IMR-90 (cell line): ENCODE data around the gene TMEM9B. TPM values are rescaled to one million over a fixed set of nuclear protein-coding genes. Genes with fewer than 3 reads are reported as not detected.

ENCODE experiments used
- ATAC-seq: fragments of 200-7000 bp; cut with Tn5 transposase; 2 replicates; pipeline ENCODE4 v1.9.1; 2020; ENCODE audit warnings: low read depth, mild to moderate bottlenecking, moderate library complexity
- BruUV-seq: library from RNA; stranded (reverse); fragments of 400-500 nt; replicated peaks from 2 replicates; lab custom pipeline; 2021; lab: Mats Ljungman, UMichigan
- CTCF ChIA-PET: fragments of 300-600 bp; formaldehyde crosslinking; extraction: SDS; loops from one replicate; lab custom pipeline; 2021; ENCODE audit warnings: antibody characterized with exemption; lab: Yijun Ruan, JAX
- POLR2A ChIA-PET: fragments of 300-600 bp; sonication (Branson Sonifier 250); formaldehyde crosslinking; loops from one replicate; lab custom pipeline; 2022; ENCODE audit warnings: antibody characterized with exemption; ENCODE audit not compliant: unreplicated experiment; lab: Charles Lee
- DNase-seq: peaks from one replicate; pipeline ENCODE4 v3.0.0; 2013
- H2AFZ ChIP-seq: replicated peaks from 2 replicates; pipeline ENCODE3; 2013; ENCODE audit warnings: low read length, mild to moderate bottlenecking; ENCODE audit not compliant: poor library complexity
- H2AK5ac ChIP-seq: 2 replicates; pipeline ENCODE4 v1.6.1; 2013; ENCODE audit warnings: low read depth, low read length, inconsistent platforms
- H2AK9ac ChIP-seq: replicated peaks from 2 replicates; pipeline ENCODE3; 2013; ENCODE audit warnings: mild to moderate bottlenecking, low read depth, low read length, moderate library complexity; ENCODE audit not compliant: poor library complexity
- H2BK120ac ChIP-seq: 2 replicates; pipeline ENCODE4 v1.6.1; 2013; ENCODE audit warnings: low read depth, low read length, inconsistent platforms
- H2BK15ac ChIP-seq: 3 replicates; pipeline ENCODE4 v1.6.1; 2013; ENCODE audit warnings: low read depth, low read length, inconsistent platforms
- H2BK20ac ChIP-seq: 2 replicates; pipeline ENCODE4 v1.6.1; 2013; ENCODE audit warnings: low read depth, mild to moderate bottlenecking, inconsistent platforms, low read length, moderate library complexity
- H2BK5ac ChIP-seq: 2 replicates; pipeline ENCODE4 v1.6.1; 2013; ENCODE audit warnings: mild to moderate bottlenecking, low read depth, low read length, inconsistent platforms; ENCODE audit not compliant: poor library complexity, severe bottlenecking
- H3K14ac ChIP-seq: replicated peaks from 2 replicates; pipeline ENCODE4 v1.6.1; 2013; ENCODE audit warnings: low read depth, low read length, inconsistent platforms
- H3K18ac ChIP-seq: 2 replicates; pipeline ENCODE4 v1.6.1; 2013; ENCODE audit warnings: low read depth, low read length, control low read depth
- H3K23ac ChIP-seq: 2 replicates; pipeline ENCODE4 v1.6.1; 2013; ENCODE audit warnings: low read depth, low read length, inconsistent platforms
- H3K27ac ChIP-seq: 2 replicates; pipeline ENCODE4 v1.5.1; 2013; ENCODE audit warnings: mild to moderate bottlenecking, control low read depth, low read length; ENCODE audit not compliant: insufficient read depth
- H3K27me3 ChIP-seq: 2 replicates; pipeline ENCODE4 v1.6.1; 2013; ENCODE audit warnings: low read length; ENCODE audit not compliant: control insufficient read depth, insufficient read depth
- H3K36me3 ChIP-seq: 2 replicates; pipeline ENCODE4 v1.6.1; 2013; ENCODE audit warnings: low read length, mixed read lengths; ENCODE audit not compliant: control insufficient read depth, insufficient read depth
- H3K4ac ChIP-seq: 2 replicates; pipeline ENCODE4 v1.6.1; 2013; ENCODE audit warnings: low read depth, low read length, inconsistent platforms
- H3K4me1 ChIP-seq: 2 replicates; pipeline ENCODE4 v1.6.1; 2013; ENCODE audit warnings: low read length, mixed read lengths; ENCODE audit not compliant: control insufficient read depth, insufficient read depth
- H3K4me2 ChIP-seq: 2 replicates; pipeline ENCODE4 v1.6.1; 2013; ENCODE audit warnings: low read depth, mild to moderate bottlenecking, control low read depth, low read length, moderate library complexity
- H3K4me3 ChIP-seq: 2 replicates; pipeline ENCODE4 v1.5.1; 2013; ENCODE audit warnings: low read depth, mild to moderate bottlenecking, control low read depth, low read length, moderate library complexity; ENCODE audit not compliant: insufficient read depth
- H3K56ac ChIP-seq: 2 replicates; pipeline ENCODE4 v1.6.1; 2013; ENCODE audit warnings: low read length, inconsistent platforms; ENCODE audit not compliant: insufficient read depth; ENCODE audit errors: extremely low read depth
- H3K79me1 ChIP-seq, 2 experiments: 2 replicates each; pipeline ENCODE4 v1.6.1; 2013; ENCODE audit warnings: low read length in 2 of 2, inconsistent platforms in 1 of 2, low read depth in 1 of 2
- H3K9ac ChIP-seq: 2 replicates; pipeline ENCODE4 v1.6.1; 2013; ENCODE audit warnings: low read depth, low read length, control low read depth
- H3K9me1 ChIP-seq: 2 replicates; pipeline ENCODE4 v1.6.1; 2013; ENCODE audit warnings: low read length, inconsistent platforms; ENCODE audit not compliant: insufficient read depth
- H3K9me3 ChIP-seq: 2 replicates; pipeline ENCODE4 v1.6.1; 2013; ENCODE audit warnings: low read length; ENCODE audit not compliant: control insufficient read depth, insufficient read depth
- H4K20me1 ChIP-seq: 2 replicates; pipeline ENCODE4 v1.6.1; 2013; ENCODE audit warnings: low read length, inconsistent platforms; ENCODE audit not compliant: insufficient read depth
- H4K5ac ChIP-seq: 2 replicates; pipeline ENCODE4 v1.6.1; 2013; ENCODE audit warnings: mild to moderate bottlenecking, low read depth, low read length, control low read depth
- H4K8ac ChIP-seq, 2 experiments: 2 replicates each; pipeline ENCODE4 v1.6.1; 2013; ENCODE audit warnings: low read depth in 2 of 2, low read length in 2 of 2, control low read depth in 1 of 2, inconsistent platforms in 1 of 2
- H4K91ac ChIP-seq: 2 replicates; pipeline ENCODE4 v1.6.1; 2013; ENCODE audit warnings: low read depth, low read length, inconsistent platforms; ENCODE audit not compliant: insufficient read depth
- ELK1 ChIP-seq: fragments of 150-350 bp; IDR thresholded peaks from 2 replicates; pipeline ENCODE4 v1.6.1; 2016; ENCODE audit warnings: low read depth, mild to moderate bottlenecking, low read length, moderate library complexity, borderline replicate concordance
- RCOR1 ChIP-seq: IDR thresholded peaks from 2 replicates; pipeline ENCODE4 v1.6.1; 2012; ENCODE audit warnings: mild to moderate bottlenecking, low read length, improper control_type of control experiment; ENCODE audit not compliant: insufficient replicate concordance
- WGBS, 2 experiments: methylation state at CpG; one replicate each; pipeline versions ENCODE4 v1.1.5 to v1.1.7; 2013; ENCODE audit warnings: missing lambda C conversion rate in 2 of 2; ENCODE audit not compliant: insufficient read length in 1 of 2; ENCODE audit errors: extremely low coverage in 2 of 2; 5-methylcytosine and 5-hydroxymethylcytosine counted together
- dilution Hi-C: fragments of 300-500 bp; cut with HindIII; formaldehyde crosslinking; loops from one replicate; pipeline ENCODE4 v1.14.3; 2018; ENCODE audit warnings: low sequenced_read_pairs; ENCODE audit not compliant: unreplicated experiment
- in situ Hi-C: fragments of 300-500 bp; cut with MboI; formaldehyde crosslinking; loops from 3 replicates; pipeline ENCODE4 v1.14.3; 2019; ENCODE audit warnings: low sequenced_read_pairs, inconsistent platforms, mixed read lengths
- intact Hi-C: fragments of 100-400 bp; cut with micrococcal nuclease; formaldehyde crosslinking; loops from 2 replicates; pipeline ENCODE4 v1.10.0; 2022
- polyA plus RNA-seq, 3 experiments: library from polyadenylated mRNA; depleted of rRNA; stranded (reverse); fragments of >200 nt; gene quantifications; 2 replicates each; pipeline ENCODE4 v1.2.3, GENCODE V29; 2012; ENCODE audit warnings: low replicate concordance in 1 of 3
- total RNA-seq: library from RNA; depleted of rRNA; stranded (reverse); fragments of >200 nt; gene quantifications from 2 replicates; pipeline ENCODE4 v1.2.3, GENCODE V29; 2012

Gene TMEM9B
- total and polyA plus RNA-seq, 2 of the 4 experiments (the other 2 are of a cell fraction): 24.6 to 25.6 TPM

DNA sequence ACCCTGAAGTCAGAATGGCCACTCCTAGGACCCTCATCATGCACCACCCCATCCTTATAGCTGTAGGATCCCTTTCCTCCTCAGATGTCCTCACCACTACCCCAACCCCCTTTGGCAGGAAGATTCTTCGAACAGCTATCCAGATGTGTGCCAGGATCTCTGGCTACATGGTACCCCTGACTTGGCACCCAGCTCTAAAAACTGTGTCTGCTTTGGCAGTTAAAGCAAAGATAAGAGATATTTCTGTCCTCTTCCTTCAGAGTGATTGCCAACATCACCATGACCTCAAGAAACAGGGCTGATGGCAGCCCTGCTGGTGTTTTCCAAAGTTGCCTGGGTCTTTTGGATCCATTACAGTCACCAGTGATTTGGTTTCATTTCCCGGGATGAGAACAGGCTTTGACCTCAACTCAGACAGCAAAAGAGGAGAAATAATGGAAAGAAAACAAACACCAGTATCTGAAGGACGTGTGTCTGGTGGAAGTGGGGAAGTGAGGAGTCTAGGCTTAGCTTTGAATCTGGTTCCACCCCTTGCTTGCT, 43.8 kb upstream of the TMEM9B start:
- Histone ChIP-seq H2AFZ (no peak overlapping the region), H3K9ac (no peak overlapping the region), H4K5ac (no peak overlapping the region), H2BK120ac (no peak overlapping the region), H3K9me3 (no peaks in the 10 kb centered on the region), H2BK20ac (no peak overlapping the region), H3K4me3 (no peak overlapping the region), H3K36me3 (no peaks in the 10 kb centered on the region), H4K91ac (no peak overlapping the region), H3K4me2 (no peak overlapping the region), H3K14ac (no peak overlapping the region), H2BK15ac (no peak overlapping the region), H3K56ac (no peak overlapping the region), H3K9me1 (no peaks in the 10 kb centered on the region), H3K27me3 (peaks cover 39% of the 10 kb centered on the region), H4K8ac (no peak overlapping the region), H3K4ac (no peak overlapping the region), H2AK5ac (no peak overlapping the region), H3K79me1 (peaks cover 0 to 4% of the 10 kb centered on the region in 2 experiments; a peak in 2 of 4 replicates), H4K20me1 (no peaks in the 10 kb centered on the region), H2AK9ac (no peak overlapping the region), H2BK5ac (no peak overlapping the region), H3K18ac (no peak overlapping the region), H3K4me1 (peaks cover 4% of the 10 kb centered on the region; the same call in 1 of the 2 replicates), H3K27ac (no peak overlapping the region), H3K23ac (no peak overlapping the region)
- dilution Hi-C loops (no loop called here), intact Hi-C loops (no loop called here), in situ Hi-C loops (loop anchor here (25.0 kb wide), 1 partner anchor 504 kb away; no protein-coding TSS in a partner anchor)
- no peak for ATAC-seq
- POLR2A ChIA-PET: no interaction called here
- TF ChIP-seq RCOR1 (no peak), ELK1 (no peak)
- CTCF ChIA-PET: no interaction called here
- BruUV-seq: no TSS peak
- DNase-seq: no peak
- WGBS, 2 experiments: no CpG with 5 or more reads among the region's 3 CpGs
